ENCODE data around the gene DLK1. TPM values are rescaled to one million over a fixed set of nuclear protein-coding genes. Genes with fewer than 3 reads are reported as not detected.

Gene DLK1
- polyA plus RNA-seq, 1 experiment, result 0.12 TPM

GRCh38 chr14:100778951-100779690 lies 52.4 kb downstream of the DLK1 start:
- H3K9me3 ChIP-seq (ENCODE audit: control insufficient read depth, insufficient read depth, low read length), result no peaks in the 10 kb centered on the region; the same call in 1 of the 2 replicates
- H3K4me3 ChIP-seq (ENCODE audit: low read depth, low read length), result no peak overlapping the region
- ChIA-PET CTCF (no interaction called here), POLR2A (no interaction called here)
- peaks cover 28% of the 10 kb centered on the region for H3K27me3 ChIP-seq (ENCODE audit: control insufficient read depth, insufficient read depth, low read length)
- DNase-seq (ENCODE audit: low read depth, low spot score), result no peak
- H3K27ac ChIP-seq (ENCODE audit: low read depth, low read length), result no peak overlapping the region
- TF ChIP-seq CTCF (IDR thresholded peaks at IDR 0.05; ENCODE audit: low read depth, low read length), result no peak

- ChIA-PET CTCF (no interaction called here), POLR2A (no interaction called here)
- Histone ChIP-seq H3K9me3 (ENCODE audit: control insufficient read depth, insufficient read depth, low read length) (no peaks in the 10 kb centered on the region; the same call in 1 of the 2 replicates), H3K27me3 (ENCODE audit: control insufficient read depth, insufficient read depth, low read length) (peaks cover 32% of the 10 kb centered on the region), H3K4me3 (ENCODE audit: low read depth, low read length) (no peak overlapping the region), H3K27ac (ENCODE audit: low read depth, low read length) (no peak overlapping the region)
- no peak for TF ChIP-seq CTCF (IDR thresholded peaks at IDR 0.05; ENCODE audit: low read depth, low read length)
- no peak for DNase-seq (ENCODE audit: low read depth, low spot score)
These were observed 53.0 kb downstream of the DLK1 start for GRCh38 chr14:100779691-100780080.

- H3K27ac ChIP-seq (ENCODE audit: low read depth, low read length), result no peak overlapping the region
- POLR2A ChIA-PET, result no interaction called here
- no peak overlapping the region for H3K4me3 ChIP-seq (ENCODE audit: low read depth, low read length)
- no peak for DNase-seq (ENCODE audit: low read depth, low spot score)
- CTCF ChIA-PET, result no interaction called here
- no peak for TF ChIP-seq CTCF (IDR thresholded peaks at IDR 0.05; ENCODE audit: low read depth, low read length)
- H3K9me3 ChIP-seq (ENCODE audit: control insufficient read depth, insufficient read depth, low read length), result no peaks in the 10 kb centered on the region; the same call in 1 of the 2 replicates
- peaks cover 32% of the 10 kb centered on the region for H3K27me3 ChIP-seq (ENCODE audit: control insufficient read depth, insufficient read depth, low read length)
These were observed 53.6 kb downstream of the DLK1 start for GRCh38 chr14:100780246-100780645.

GRCh38 chr14:100780646-100781355 lies 54.1 kb downstream of the DLK1 start:
- no peak for DNase-seq (ENCODE audit: low read depth, low spot score)
- Histone ChIP-seq H3K9me3 (ENCODE audit: control insufficient read depth, insufficient read depth, low read length) (no peaks in the 10 kb centered on the region), H3K4me3 (ENCODE audit: low read depth, low read length) (no peak overlapping the region), H3K27ac (ENCODE audit: low read depth, low read length) (no peak overlapping the region), H3K27me3 (ENCODE audit: control insufficient read depth, insufficient read depth, low read length) (peaks cover 34% of the 10 kb centered on the region)
- TF ChIP-seq CTCF (IDR thresholded peaks at IDR 0.05; ENCODE audit: low read depth, low read length), result no peak
- POLR2A ChIA-PET, result no interaction called here
- CTCF ChIA-PET, result no interaction called here

- H3K9me3 ChIP-seq (ENCODE audit: control insufficient read depth, insufficient read depth, low read length), result no peaks in the 10 kb centered on the region
These were observed 55.3 kb downstream of the DLK1 start for GRCh38 chr14:100781952-100782351.

More at GRCh38 chr14:100781952-100782351, 55.3 kb downstream of the DLK1 start:
- no peak for TF ChIP-seq CTCF (IDR thresholded peaks at IDR 0.05; ENCODE audit: low read depth, low read length)
- ChIA-PET POLR2A (no interaction called here), CTCF (no interaction called here)
- DNase-seq (ENCODE audit: low read depth, low spot score), result no peak
- Histone ChIP-seq H3K4me3 (ENCODE audit: low read depth, low read length) (no peak overlapping the region), H3K27me3 (ENCODE audit: control insufficient read depth, insufficient read depth, low read length) (peaks cover 37% of the 10 kb centered on the region), H3K27ac (ENCODE audit: low read depth, low read length) (no peak overlapping the region)
